GM10847 (cell line): Measurements from ENCODE around the gene TBC1D3L.
"Not testable (repeated sequence)": the region's sequence is repeated elsewhere in the genome, so short reads cannot be mapped to it uniquely, and the experiment has no call there.

ENCODE experiments used
- POLR2A ChIP-seq: IDR thresholded peaks from 2 replicates; pipeline ENCODE4 v1.6.1; 2011; ENCODE audit not compliant: insufficient read length; ENCODE audit errors: extremely low read depth

Gene TBC1D3L

DNA sequence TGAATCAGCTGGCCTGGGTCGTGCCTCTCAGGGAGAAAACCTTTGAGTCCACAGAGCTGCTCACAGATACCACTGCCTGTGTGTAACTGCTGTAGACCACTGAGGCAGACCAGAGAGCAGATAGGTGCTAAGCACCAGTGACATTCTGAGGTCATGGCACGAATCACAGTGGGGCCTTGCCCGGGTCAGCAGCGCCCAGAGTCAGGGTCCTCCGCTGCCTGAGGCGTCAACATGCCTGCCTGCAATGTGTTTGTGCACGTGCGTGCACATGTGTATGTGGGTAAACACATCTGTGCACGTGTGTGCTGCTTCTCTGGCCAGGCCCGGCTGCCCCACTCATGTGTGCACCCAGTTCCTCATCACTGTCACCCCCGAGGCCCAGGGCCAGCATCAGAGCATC lies at the start of gene TBC1D3L:
Gene TBC1D3L (minus strand): TSS at position 101 of the 400 bp plus-strand sequence. CDS start 1,540 bp downstream, outside the sequence.
- TF ChIP-seq POLR2A, result not testable (repeated sequence)

DNA sequence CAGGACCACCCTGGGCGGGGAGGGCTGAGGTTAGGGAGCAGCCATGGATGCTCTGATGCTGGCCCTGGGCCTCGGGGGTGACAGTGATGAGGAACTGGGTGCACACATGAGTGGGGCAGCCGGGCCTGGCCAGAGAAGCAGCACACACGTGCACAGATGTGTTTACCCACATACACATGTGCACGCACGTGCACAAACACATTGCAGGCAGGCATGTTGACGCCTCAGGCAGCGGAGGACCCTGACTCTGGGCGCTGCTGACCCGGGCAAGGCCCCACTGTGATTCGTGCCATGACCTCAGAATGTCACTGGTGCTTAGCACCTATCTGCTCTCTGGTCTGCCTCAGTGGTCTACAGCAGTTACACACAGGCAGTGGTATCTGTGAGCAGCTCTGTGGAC lies 14.8 kb upstream of the TBC1D3L start, which contains the start of gene TBC1D3D:
Gene TBC1D3D (plus strand): TSS at position 301 of the 400 bp plus-strand sequence. CDS start 1,585 bp downstream, outside the sequence.
- not testable (repeated sequence) for TF ChIP-seq POLR2A
